Kidney (tissue), 14 donors: ENCODE measurements around the gene RIPK1. TPM values are rescaled to one million over a fixed set of nuclear protein-coding genes. Genes with fewer than 3 reads are reported as not detected.
"Not testable (repeated sequence)": the region's sequence is repeated elsewhere in the genome, so short reads cannot be mapped to it uniquely, and the experiment has no call there.

Experiments
- DNase-seq, 5 donors: peaks; one replicate each; pipeline ENCODE4 v3.0.0-alpha.2; 2013 to 2020
- FAIRE-seq: peaks from 2 replicates; lab custom pipeline; 2012; peaks lifted over from hg19 to GRCh38; lab: Jason Lieb, UNC
- H3K27ac ChIP-seq, 2 donors: one replicate each; pipeline ENCODE4 v1.7.0; 2013; ENCODE audit warnings: low read depth in 2 of 2, low read length in 2 of 2, inconsistent platforms in 1 of 2
- H3K27me3 ChIP-seq: one replicate; pipeline ENCODE4 v1.7.1; 2013; ENCODE audit warnings: low read length, inconsistent platforms; ENCODE audit not compliant: control insufficient read depth, insufficient read depth
- H3K36me3 ChIP-seq, 3 donors: one replicate each; pipeline versions ENCODE4 v1.7.0 to v1.7.1; 2013; ENCODE audit warnings: low read length in 3 of 3, control low read depth in 1 of 3, inconsistent platforms in 1 of 3; ENCODE audit not compliant: insufficient read depth in 3 of 3, control insufficient read depth in 2 of 3
- H3K4me1 ChIP-seq, 3 donors: one replicate each; pipeline versions ENCODE4 v1.7.0 to v1.7.1; 2013; ENCODE audit warnings: low read length in 3 of 3, inconsistent platforms in 1 of 3, low read depth in 1 of 3; ENCODE audit not compliant: control insufficient read depth in 2 of 3, insufficient read depth in 2 of 3
- H3K4me3 ChIP-seq, 3 donors: one replicate each; pipeline versions ENCODE4 v1.7.0 to v1.8.1; 2013; ENCODE audit warnings: low read length in 3 of 3, control low read depth in 1 of 3, inconsistent platforms in 1 of 3
- H3K9ac ChIP-seq, 3 donors: one replicate each; pipeline versions ENCODE4 v1.7.0 to v1.7.1; 2013; ENCODE audit warnings: low read length in 3 of 3, control low read depth in 1 of 3, inconsistent platforms in 1 of 3
- H3K9me3 ChIP-seq, 3 donors: one replicate each; pipeline versions ENCODE4 v1.7.0 to v1.7.1; 2013; ENCODE audit warnings: low read length in 3 of 3, control low read depth in 1 of 3, inconsistent platforms in 1 of 3; ENCODE audit not compliant: control insufficient read depth in 2 of 3, insufficient read depth in 1 of 3
- CTCF ChIP-seq: IDR thresholded peaks from 3 replicates; pipeline ENCODE4 v1.5.1; 2012; ENCODE audit warnings: mild to moderate bottlenecking, moderate library complexity, borderline replicate concordance; ENCODE audit not compliant: insufficient read depth; ENCODE audit errors: extremely low read depth
- intact Hi-C: fragments of 100-400 bp; cut with DNase I; formaldehyde crosslinking; loops from one replicate; pipeline ENCODE4 v1.11.1; 2022
- polyA plus RNA-seq: library from polyadenylated mRNA; stranded (reverse); fragments of 350-450 nt; fragmentation: Illumina TruSeq; extraction: RNeasy Lipid Tissue Mini Kit (QIAGEN cat#74804); gene quantifications from one replicate; pipeline ENCODE4 v1.2.3, GENCODE V29; 2014; ENCODE audit warnings: low read depth, low replicate concordance; ENCODE audit not compliant: insufficient read depth
- total RNA-seq: library from RNA; stranded (reverse); fragmentation: NEBNext Ultra II Directional; extraction: Animal tissue kit (Norgen Biotek cat#: 25700); gene quantifications from one replicate; pipeline ENCODE4 v1.2.1, GENCODE V29; 2021
- donor health status: control.
- donor health status: control.
- donor health status: control.
- donor health status: control.
- donor health status: control.
- donor health status: DM: yes; HTN: yes; CAD: no.
- donor health status: Normal renal cell carcinoma (clear cell type).

RIPK1 gene
- total and polyA plus RNA-seq, 2 donors from 2014 or later = 14.7 to 30.4 TPM

- no peaks in the 10 kb centered on the region for H3K27me3 ChIP-seq
- DNase-seq (no peak), FAIRE-seq (no peak)
- no peak overlapping the region for H3K9ac ChIP-seq
- no peaks in the 10 kb centered on the region for H3K9me3 ChIP-seq
- intact Hi-C loops = no loop called here
- no peak overlapping the region for H3K4me3 ChIP-seq
- TF ChIP-seq CTCF = no peak
- H3K36me3 ChIP-seq = peaks cover 5 to 9% (median 5%) of the 10 kb centered on the region in 3 donors
- no peak overlapping the region for H3K27ac ChIP-seq
- peaks cover 0 to 11% (median 7%) of the 10 kb centered on the region in 3 donors for H3K4me1 ChIP-seq
Observed at GRCh38 chr6:3073382-3073781, 5.1 kb downstream of the RIPK1 start.

DNA sequence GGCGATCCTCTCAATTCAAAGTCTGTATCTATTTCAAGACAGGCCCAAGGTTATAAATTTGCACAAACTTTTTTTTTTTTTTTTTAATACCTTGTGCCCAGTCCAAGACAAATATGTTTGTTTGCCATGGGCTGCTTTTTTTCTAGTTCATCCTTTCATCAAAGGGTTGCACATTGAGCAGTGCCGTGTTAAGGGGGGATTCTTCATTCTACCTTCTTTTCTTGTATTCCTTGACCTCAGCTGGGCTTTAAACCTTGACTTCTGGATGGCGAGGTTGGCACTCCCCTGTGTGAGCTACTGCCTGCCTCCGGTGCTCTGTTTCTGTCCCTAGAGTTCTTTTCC, 7.4 kb downstream of the RIPK1 start:
- Histone ChIP-seq H3K27me3 (no peaks in the 10 kb centered on the region), H3K36me3 (peaks cover 6 to 27% (median 13%) of the 10 kb centered on the region in 3 donors), H3K9ac (no peak overlapping the region), H3K4me1 (peaks cover 0 to 5% (median 0%) of the 10 kb centered on the region in 3 donors), H3K4me3 (no peak overlapping the region), H3K27ac (no peak overlapping the region), H3K9me3 (no peaks in the 10 kb centered on the region)
- intact Hi-C loops = no loop called here
- no peak for TF ChIP-seq CTCF
- FAIRE-seq (no peak), DNase-seq (no peak)

- peaks cover 0 to 5% (median 0%) of the 10 kb centered on the region in 3 donors for H3K4me1 ChIP-seq
- H3K27ac ChIP-seq = no peak overlapping the region
- no peaks in the 10 kb centered on the region for H3K27me3 ChIP-seq
- TF ChIP-seq CTCF = no peak
- no peak for DNase-seq
- H3K9me3 ChIP-seq = no peaks in the 10 kb centered on the region
- FAIRE-seq = no peak
- intact Hi-C loops = no loop called here
- peaks cover 8 to 33% (median 16%) of the 10 kb centered on the region in 3 donors for H3K36me3 ChIP-seq
- no peak overlapping the region for H3K4me3 ChIP-seq
- no peak overlapping the region for H3K9ac ChIP-seq
Observed at GRCh38 chr6:3076320-3076719, 8.0 kb downstream of the RIPK1 start.

DNA sequence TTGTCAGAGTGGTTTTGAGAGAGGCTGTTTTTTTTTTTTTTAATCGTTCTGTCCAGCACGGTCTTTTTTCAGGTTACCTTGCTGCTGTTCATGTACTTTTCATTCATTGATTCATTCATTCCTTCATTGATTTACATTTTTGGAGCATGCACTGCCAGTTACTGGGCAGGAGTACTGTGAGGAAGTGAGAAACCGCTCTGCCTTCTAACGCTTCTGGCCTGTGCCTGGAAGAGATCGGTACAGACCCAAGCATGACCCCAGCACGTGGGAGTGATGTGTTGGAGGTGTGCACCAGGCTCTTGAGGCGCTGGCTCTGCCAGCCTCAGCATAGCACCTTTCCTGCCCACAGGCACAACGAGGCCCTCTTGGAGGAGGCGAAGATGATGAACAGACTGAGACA, 9.1 kb downstream of the RIPK1 start:
- H3K27me3 ChIP-seq = no peaks in the 10 kb centered on the region
- no peak overlapping the region for H3K27ac ChIP-seq
- H3K4me3 ChIP-seq = no peak overlapping the region
- peaks cover 8 to 34% (median 19%) of the 10 kb centered on the region in 3 donors for H3K36me3 ChIP-seq
- no peak overlapping the region for H3K9ac ChIP-seq
- DNase-seq (no peak), FAIRE-seq (no peak)
- intact Hi-C loops = no loop called here
- no peaks in the 10 kb centered on the region for H3K9me3 ChIP-seq
- no peak for TF ChIP-seq CTCF
- peaks cover 0 to 5% (median 0%) of the 10 kb centered on the region in 3 donors for H3K4me1 ChIP-seq

DNA sequence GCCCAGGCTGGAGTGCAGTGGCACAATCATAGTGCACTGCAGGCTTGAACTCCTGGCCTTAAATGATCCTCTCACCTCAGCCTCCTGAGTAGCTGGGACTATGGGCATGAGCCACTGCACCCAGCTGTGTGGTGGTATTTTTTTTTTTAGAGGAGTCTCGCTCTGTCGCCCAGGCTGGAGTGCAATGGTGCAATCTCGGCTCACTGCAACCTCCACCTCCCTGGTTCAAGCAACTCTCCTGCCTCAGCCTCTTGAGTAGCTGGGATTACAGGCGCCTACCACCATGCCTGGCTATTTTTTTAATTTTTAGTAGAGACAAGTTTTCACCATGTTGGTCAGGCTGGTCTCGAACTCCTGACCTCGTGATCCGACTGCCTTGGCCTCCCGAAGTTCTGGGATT, 10.7 kb downstream of the RIPK1 start:
- FAIRE-seq, DNase-seq, H3K9me3 ChIP-seq, H3K27me3 ChIP-seq, intact Hi-C loops, H3K4me1 ChIP-seq, H3K4me3 ChIP-seq, H3K9ac ChIP-seq, H3K27ac ChIP-seq: not testable (repeated sequence)
- H3K36me3 ChIP-seq = peaks cover 8 to 48% (median 34%) of the 10 kb centered on the region in 3 donors
